PC-3 (cell line): ENCODE data around the gene NLRP9. TPM values are rescaled to one million over a fixed set of nuclear protein-coding genes. Genes with fewer than 3 reads are reported as not detected.
"Not testable (repeated sequence)": the region's sequence is repeated elsewhere in the genome, so short reads cannot be mapped to it uniquely, and the experiment has no call there.

ENCODE experiments used
- ATAC-seq: fragments of 200-7000 bp; cut with Tn5 transposase; 2 replicates; pipeline ENCODE4 v1.9.1; 2020; ENCODE audit warnings: mild to moderate bottlenecking, moderate library complexity
- BruUV-seq: library from RNA; stranded (reverse); fragments of 400-500 nt; replicated peaks from 2 replicates; lab custom pipeline; 2021; lab: Mats Ljungman, UMichigan
- CTCF ChIA-PET: fragments of 300-600 bp; sonication (Branson Sonifier 250); formaldehyde crosslinking; loops from one replicate; lab custom pipeline; 2022; ENCODE audit warnings: antibody characterized with exemption; lab: Charles Lee
- POLR2A ChIA-PET: fragments of 300-600 bp; sonication (Branson Sonifier 250); formaldehyde crosslinking; loops from one replicate; lab custom pipeline; 2022; ENCODE audit warnings: antibody characterized with exemption; ENCODE audit not compliant: unreplicated experiment; lab: Charles Lee
- DNase-seq: peaks from one replicate; pipeline ENCODE4 v3.0.0-alpha.2; 2015
- H2AFZ ChIP-seq: fragments of 300-600 bp; sonication (generic); 2 replicates; pipeline ENCODE4 v1.6.0; 2016; ENCODE audit warnings: antibody characterized with exemption, low read length
- H3F3A ChIP-seq: fragments of 300-600 bp; sonication (generic); one replicate; pipeline ENCODE4 v1.6.0; 2017; ENCODE audit warnings: antibody characterized with exemption, low read length, control low read depth, mild to moderate bottlenecking; ENCODE audit not compliant: unreplicated experiment
- H3K27ac ChIP-seq: fragments of 300-600 bp; sonication (generic); 2 replicates; pipeline ENCODE4 v1.5.1; 2016; ENCODE audit warnings: mild to moderate bottlenecking, low read length
- H3K27me3 ChIP-seq: fragments of 300-600 bp; sonication (generic); 2 replicates; pipeline ENCODE4 v1.6.1; 2016; ENCODE audit warnings: low read length, mixed read lengths
- H3K36me3 ChIP-seq: fragments of 300-600 bp; sonication (generic); 2 replicates; pipeline ENCODE4 v1.6.1; 2016; ENCODE audit warnings: low read depth, mixed run types, low read length, mixed read lengths
- H3K4me1 ChIP-seq: fragments of 300-600 bp; sonication (generic); 2 replicates; pipeline ENCODE4 v1.5.1; 2016; ENCODE audit warnings: low read length; ENCODE audit not compliant: insufficient read depth
- H3K4me2 ChIP-seq: fragments of 300-600 bp; sonication (generic); 2 replicates; pipeline ENCODE4 v1.6.0; 2016; ENCODE audit warnings: low read length
- H3K4me3 ChIP-seq: fragments of 300-600 bp; sonication (generic); 2 replicates; pipeline ENCODE4 v1.5.1; 2016; ENCODE audit warnings: mild to moderate bottlenecking, low read length, mixed read lengths
- H3K79me2 ChIP-seq: fragments of 300-600 bp; sonication (generic); 2 replicates; pipeline ENCODE4 v1.6.1; 2017; ENCODE audit warnings: low read length, mixed read lengths
- H3K9ac ChIP-seq: fragments of 300-600 bp; sonication (generic); 2 replicates; pipeline ENCODE4 v1.6.0; 2016; ENCODE audit warnings: mild to moderate bottlenecking, low read length
- H3K9me2 ChIP-seq: fragments of 300-600 bp; sonication (generic); replicated peaks from 2 replicates; pipeline ENCODE4 v1.6.1; 2016; ENCODE audit warnings: mixed run types, low read length, mixed read lengths
- H3K9me3 ChIP-seq: fragments of 300-600 bp; sonication (generic); 2 replicates; pipeline ENCODE4 v1.6.1; 2016; ENCODE audit warnings: low read length, mixed read lengths
- H4K20me1 ChIP-seq: fragments of 300-600 bp; sonication (generic); 2 replicates; pipeline ENCODE4 v1.6.1; 2016; ENCODE audit warnings: low read length, mixed read lengths
- EZH2 ChIP-seq: fragments of 300-600 bp; sonication (generic); IDR thresholded peaks from one replicate; pipeline ENCODE4 v1.6.1; 2017; ENCODE audit warnings: antibody characterized with exemption, mild to moderate bottlenecking, low read length; ENCODE audit not compliant: unreplicated experiment
- EZH2phosphoT487 ChIP-seq: fragments of 300-600 bp; sonication (generic); IDR thresholded peaks from 2 replicates; pipeline ENCODE4 v1.6.1; 2018; ENCODE audit warnings: mild to moderate bottlenecking, antibody characterized with exemption, low read length, borderline replicate concordance
- intact Hi-C: fragments of 100-400 bp; cut with micrococcal nuclease; formaldehyde crosslinking; loops from 2 replicates; pipeline ENCODE4 v1.9.0; 2023
- total RNA-seq: library from RNA; depleted of rRNA; stranded (reverse); fragments of >200 nt; gene quantifications from 2 replicates; pipeline ENCODE4 v1.2.3, GENCODE V29; 2014
- TF ChIP-seq, protein P1 (sequence below): fragments of 300-600 bp; sonication (generic); conservative IDR thresholded peaks from 2 replicates; pipeline ENCODE4 v1.5.1; 2017; ENCODE audit warnings: antibody characterized with exemption, low read depth, mild to moderate bottlenecking, low read length

The NLRP9 gene
- total RNA-seq, 1 experiment from 2014 or later: not detected

DNA sequence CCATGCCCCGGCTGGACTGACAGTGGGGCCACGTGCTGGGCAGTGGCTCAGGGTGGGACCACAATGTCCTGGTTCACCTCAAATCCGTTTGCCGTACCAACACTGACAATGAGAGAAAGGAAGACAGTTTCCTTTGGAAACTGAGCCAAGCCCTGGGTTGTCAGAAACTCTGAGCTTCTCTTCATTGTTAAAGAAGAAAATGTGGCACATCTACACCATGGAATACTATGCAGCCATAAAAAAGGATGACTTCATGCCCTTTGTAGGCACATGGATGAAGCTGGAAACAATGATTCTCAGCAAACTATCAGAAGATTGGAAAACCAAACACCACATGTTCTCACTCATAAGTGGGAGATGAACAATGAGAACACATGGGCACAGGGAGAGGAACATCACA lies 18.6 kb upstream of the NLRP9 start:
- H3K9me2 ChIP-seq, H3K4me1 ChIP-seq, ATAC-seq, intact Hi-C loops, H3K79me2 ChIP-seq, DNase-seq, BruUV-seq, POLR2A ChIA-PET, H3F3A ChIP-seq, H3K9ac ChIP-seq, H2AFZ ChIP-seq, H3K27ac ChIP-seq, H3K4me2 ChIP-seq, H3K36me3 ChIP-seq, H3K4me3 ChIP-seq, H4K20me1 ChIP-seq, CTCF ChIA-PET, H3K9me3 ChIP-seq: not testable (repeated sequence)
- H3K27me3 ChIP-seq: peaks cover 70% of the 10 kb centered on the region

DNA sequence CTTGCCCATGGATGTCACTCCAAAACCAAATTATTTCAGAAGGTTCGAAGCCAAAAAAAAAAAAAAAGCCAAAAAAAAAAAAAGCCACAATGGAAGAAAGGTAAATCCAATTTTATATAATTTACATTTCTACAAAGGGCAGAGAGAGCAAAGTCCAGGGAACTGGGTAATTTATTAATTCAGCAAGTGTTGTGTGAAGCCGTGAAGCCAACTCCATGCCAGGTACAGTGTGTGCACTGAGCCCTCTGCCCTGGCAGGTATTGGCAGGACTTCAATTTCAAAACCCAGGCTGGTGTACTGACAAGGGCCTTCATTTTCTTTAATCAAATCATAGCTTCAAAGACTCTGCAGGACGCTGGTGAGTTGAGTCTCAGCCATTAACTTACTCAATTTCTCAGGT lies 15.2 kb upstream of the NLRP9 start:
- TF ChIP-seq, protein P1, sequence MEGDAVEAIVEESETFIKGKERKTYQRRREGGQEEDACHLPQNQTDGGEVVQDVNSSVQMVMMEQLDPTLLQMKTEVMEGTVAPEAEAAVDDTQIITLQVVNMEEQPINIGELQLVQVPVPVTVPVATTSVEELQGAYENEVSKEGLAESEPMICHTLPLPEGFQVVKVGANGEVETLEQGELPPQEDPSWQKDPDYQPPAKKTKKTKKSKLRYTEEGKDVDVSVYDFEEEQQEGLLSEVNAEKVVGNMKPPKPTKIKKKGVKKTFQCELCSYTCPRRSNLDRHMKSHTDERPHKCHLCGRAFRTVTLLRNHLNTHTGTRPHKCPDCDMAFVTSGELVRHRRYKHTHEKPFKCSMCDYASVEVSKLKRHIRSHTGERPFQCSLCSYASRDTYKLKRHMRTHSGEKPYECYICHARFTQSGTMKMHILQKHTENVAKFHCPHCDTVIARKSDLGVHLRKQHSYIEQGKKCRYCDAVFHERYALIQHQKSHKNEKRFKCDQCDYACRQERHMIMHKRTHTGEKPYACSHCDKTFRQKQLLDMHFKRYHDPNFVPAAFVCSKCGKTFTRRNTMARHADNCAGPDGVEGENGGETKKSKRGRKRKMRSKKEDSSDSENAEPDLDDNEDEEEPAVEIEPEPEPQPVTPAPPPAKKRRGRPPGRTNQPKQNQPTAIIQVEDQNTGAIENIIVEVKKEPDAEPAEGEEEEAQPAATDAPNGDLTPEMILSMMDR: no peak
- TF ChIP-seq EZH2phosphoT487 (no peak), EZH2 (no peak)
- H2AFZ ChIP-seq: no peak overlapping the region
- peaks cover 76% of the 10 kb centered on the region for H3K27me3 ChIP-seq
- ChIA-PET POLR2A (no interaction called here), CTCF (no interaction called here)
- DNase-seq (no peak), ATAC-seq (no peak)
- H4K20me1 ChIP-seq: no peaks in the 10 kb centered on the region
- no peak overlapping the region for H3K4me2 ChIP-seq
- H3K9ac ChIP-seq: no peak overlapping the region
- H3K79me2 ChIP-seq: no peaks in the 10 kb centered on the region
- no peaks in the 10 kb centered on the region for H3F3A ChIP-seq
- H3K36me3 ChIP-seq: no peaks in the 10 kb centered on the region
- no peak overlapping the region for H3K27ac ChIP-seq
- no peaks in the 10 kb centered on the region for H3K4me1 ChIP-seq
- no peaks in the 10 kb centered on the region for H3K9me3 ChIP-seq
- H3K4me3 ChIP-seq: no peak overlapping the region
- no peaks in the 10 kb centered on the region for H3K9me2 ChIP-seq
- no TSS peak for BruUV-seq
- intact Hi-C loops: no loop called here

DNA sequence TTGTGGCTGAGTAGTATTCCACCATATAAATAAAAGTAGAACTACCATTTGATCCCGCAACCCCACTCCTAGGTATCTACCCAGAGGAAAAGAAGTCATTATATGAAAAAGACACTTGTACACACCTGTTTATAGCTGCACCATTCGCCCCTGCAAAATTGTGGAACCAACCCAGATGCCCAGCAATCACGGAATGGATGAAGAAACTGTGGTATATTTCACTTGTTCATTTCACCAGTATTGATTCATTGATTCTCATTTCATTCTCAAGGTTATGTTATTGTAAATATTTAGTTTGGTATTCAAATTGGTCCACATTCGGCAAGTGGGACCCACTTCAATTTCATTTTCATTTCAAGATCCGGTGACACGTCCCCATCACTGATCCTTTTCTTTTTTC lies 12.5 kb upstream of the NLRP9 start:
- H3K79me2 ChIP-seq: no peaks in the 10 kb centered on the region
- H3F3A ChIP-seq: no peaks in the 10 kb centered on the region
- BruUV-seq: no TSS peak
- H3K4me1 ChIP-seq: no peaks in the 10 kb centered on the region
- no peak overlapping the region for H3K4me2 ChIP-seq
- no peak overlapping the region for H2AFZ ChIP-seq
- no peaks in the 10 kb centered on the region for H3K9me3 ChIP-seq
- ATAC-seq (no peak), DNase-seq (no peak)
- no peaks in the 10 kb centered on the region for H3K36me3 ChIP-seq
- ChIA-PET CTCF (no interaction called here), POLR2A (no interaction called here)
- H3K9ac ChIP-seq: no peak overlapping the region
- no peak overlapping the region for H3K4me3 ChIP-seq
- intact Hi-C loops: no loop called here
- H4K20me1 ChIP-seq: no peaks in the 10 kb centered on the region
- no peak overlapping the region for H3K27ac ChIP-seq
- H3K27me3 ChIP-seq: peaks cover 83% of the 10 kb centered on the region
- no peaks in the 10 kb centered on the region for H3K9me2 ChIP-seq
- no peak for TF ChIP-seq EZH2
- TF ChIP-seq, protein P1: no peak
- TF ChIP-seq EZH2phosphoT487: no peak

DNA sequence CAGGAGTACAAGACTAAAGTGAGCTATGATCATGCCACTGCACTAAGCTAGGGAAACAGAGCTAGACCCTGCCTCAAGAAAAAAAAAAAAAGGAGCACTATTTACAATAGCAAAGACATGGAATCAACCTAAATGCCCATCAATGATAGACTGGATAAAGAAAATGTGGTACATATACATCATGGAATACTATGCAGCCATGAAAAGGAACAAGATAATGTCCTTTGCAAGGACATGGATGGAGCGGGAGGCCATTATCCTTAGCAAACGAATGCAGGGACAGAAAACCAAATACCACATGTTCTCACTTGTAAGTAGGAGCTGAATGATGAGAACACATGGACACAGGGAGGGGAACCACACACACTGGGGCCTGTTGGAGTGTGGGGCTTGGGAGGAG lies 7.8 kb downstream of the NLRP9 start:
- H3K4me3 ChIP-seq, H3K36me3 ChIP-seq, H3K9me3 ChIP-seq, H4K20me1 ChIP-seq, DNase-seq, ATAC-seq, POLR2A ChIA-PET, H3K79me2 ChIP-seq, H3K4me2 ChIP-seq, H3F3A ChIP-seq, CTCF ChIA-PET, H3K9ac ChIP-seq, H3K9me2 ChIP-seq, BruUV-seq, intact Hi-C loops, H2AFZ ChIP-seq, H3K27ac ChIP-seq, H3K4me1 ChIP-seq: not testable (repeated sequence)
- H3K27me3 ChIP-seq: peaks cover 61% of the 10 kb centered on the region
